ENCODE data around the gene CHI3L2.
A peak's percentile ranks its signal among the peaks of the same experiment; 100 is the strongest.

CHI3L2 gene

DNA sequence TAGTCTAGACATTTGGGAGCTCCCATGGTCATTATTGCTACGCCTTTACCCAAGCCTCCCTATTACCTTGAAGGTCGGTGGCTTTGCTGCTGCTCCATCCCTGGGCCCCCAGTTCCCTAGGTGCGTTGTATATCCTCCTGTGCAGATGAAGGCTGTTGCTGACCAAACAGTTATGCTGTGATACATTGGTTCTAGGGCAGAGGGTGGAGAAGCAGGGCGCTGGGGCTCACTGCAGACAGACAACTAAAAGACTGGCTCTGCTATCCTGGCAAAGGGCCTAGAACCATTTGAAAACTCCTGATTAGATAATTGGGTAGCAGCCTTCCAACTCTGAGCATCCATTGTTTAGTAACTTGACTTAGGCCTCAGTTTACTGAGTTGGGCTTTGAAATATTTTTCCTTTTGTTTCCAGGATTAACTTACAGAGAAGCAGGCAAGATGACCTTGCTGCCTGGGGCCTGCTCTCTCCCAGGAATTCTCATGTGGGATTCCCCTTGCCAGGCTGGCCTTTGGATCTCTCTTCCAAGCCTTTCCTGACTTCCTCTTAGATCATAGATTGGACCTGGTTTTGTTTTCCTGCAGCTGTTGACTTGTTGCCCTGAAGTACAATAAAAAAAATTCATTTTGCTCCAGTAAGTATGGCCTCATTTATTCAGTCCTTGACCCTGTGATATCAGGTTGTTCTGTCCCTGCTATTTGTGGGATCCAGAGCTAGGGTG is 15.5 kb downstream of the CHI3L2 start:
- H3K4me3 Mint-ChIP-seq: no peak overlapping the region
- H3K27ac Mint-ChIP-seq: no peak overlapping the region
- peaks cover 2% of the 10 kb centered on the region for H3K4me1 Mint-ChIP-seq (ENCODE audit: low read depth)
- no peaks in the 10 kb centered on the region for H3K9me3 Mint-ChIP-seq
- peaks cover 42% of the 10 kb centered on the region for H3K36me3 Mint-ChIP-seq (ENCODE audit: low read depth)
- no peaks in the 10 kb centered on the region for H3K27me3 Mint-ChIP-seq (ENCODE audit: low read depth)

DNA sequence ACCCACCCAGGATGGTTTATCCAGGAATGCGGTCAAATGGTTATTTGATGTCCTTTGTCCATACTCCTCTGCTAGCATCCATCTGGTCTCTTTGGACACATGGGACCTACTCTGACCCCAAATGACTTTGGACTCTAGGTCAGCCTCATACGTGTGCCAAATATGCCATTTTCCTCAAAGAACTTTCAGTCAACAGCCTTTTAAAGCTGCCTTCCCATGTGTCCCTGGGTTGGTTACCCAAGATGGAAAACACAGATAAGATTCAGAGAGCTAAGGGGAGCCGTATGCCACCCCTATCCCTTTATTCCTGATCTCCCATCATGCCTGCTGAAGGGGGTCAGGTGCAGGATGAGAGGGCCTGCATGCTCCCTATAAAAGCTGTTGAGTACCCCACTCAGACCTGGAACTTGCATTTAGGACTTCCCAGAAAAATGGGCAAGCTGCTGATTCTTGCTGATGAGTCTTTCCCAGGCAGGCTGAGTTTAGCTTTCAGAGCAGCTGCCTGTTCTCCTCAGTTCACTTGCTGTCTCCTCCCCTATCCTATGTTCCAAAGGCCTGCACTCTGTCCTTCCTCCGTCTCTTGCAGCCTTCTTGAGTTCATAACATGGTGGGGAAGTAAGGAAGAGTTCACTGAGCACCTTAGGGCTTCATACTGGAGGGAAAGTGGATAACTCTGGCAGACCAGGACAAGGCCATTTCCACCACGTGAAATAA is 19.8 kb downstream of the CHI3L2 start:
- Mint-ChIP-seq H3K9me3 (no peaks in the 10 kb centered on the region), H3K4me3 (no peak overlapping the region), H3K36me3 (ENCODE audit: low read depth) (peaks cover 8% of the 10 kb centered on the region), H3K4me1 (ENCODE audit: low read depth) (peaks cover 8% of the 10 kb centered on the region), H3K27ac (no peak overlapping the region), H3K27me3 (ENCODE audit: low read depth) (peaks cover 5% of the 10 kb centered on the region)

DNA sequence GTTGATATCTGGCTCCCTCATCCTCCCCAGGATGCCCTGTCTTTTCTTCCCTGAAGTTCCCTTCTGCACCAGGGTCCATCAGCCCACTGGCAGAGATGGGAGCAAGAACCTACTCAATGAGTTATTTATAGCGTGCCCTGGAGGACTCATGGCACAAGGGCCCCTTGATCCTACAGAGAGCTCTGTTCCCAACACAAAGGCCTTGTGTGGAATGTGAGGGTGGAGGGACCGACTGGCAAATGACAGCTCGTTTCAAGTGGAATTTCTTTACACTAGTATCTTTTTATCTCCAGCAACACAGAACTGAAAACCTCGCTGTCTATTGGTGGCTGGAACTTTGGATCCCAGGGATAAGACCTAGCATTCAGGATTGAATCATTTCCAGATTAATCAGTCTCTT is 22.4 kb downstream of the CHI3L2 start:
- Mint-ChIP-seq H3K36me3 (ENCODE audit: low read depth) (no peaks in the 10 kb centered on the region), H3K27ac (no peak overlapping the region), H3K27me3 (ENCODE audit: low read depth) (peaks cover 10% of the 10 kb centered on the region), H3K4me1 (ENCODE audit: low read depth) (peaks cover 8% of the 10 kb centered on the region), H3K4me3 (no peak overlapping the region), H3K9me3 (no peaks in the 10 kb centered on the region)

DNA sequence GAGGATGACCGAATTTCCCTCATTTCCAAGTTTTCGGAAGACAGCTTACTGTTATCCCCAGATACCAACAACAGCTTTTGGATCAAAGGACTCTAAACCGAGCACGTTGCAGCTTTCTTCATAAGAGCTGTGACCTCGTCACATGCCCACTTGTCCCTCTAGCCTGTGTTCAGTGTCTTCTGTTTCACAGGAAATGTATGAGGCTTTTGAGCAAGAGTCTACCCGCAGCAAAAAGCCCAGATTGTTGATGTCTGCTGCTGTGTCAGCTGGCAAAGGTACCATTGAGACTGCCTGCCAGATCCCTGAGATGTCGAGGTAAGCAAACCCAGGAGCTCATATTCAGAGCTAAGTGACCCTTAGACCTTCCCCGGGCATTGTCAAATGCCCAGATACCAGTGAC is 24.1 kb downstream of the CHI3L2 start:
- H3K9me3 Mint-ChIP-seq: no peaks in the 10 kb centered on the region
- peaks cover 16% of the 10 kb centered on the region for H3K27me3 Mint-ChIP-seq (ENCODE audit: low read depth)
- H3K27ac Mint-ChIP-seq: no peak overlapping the region
- H3K4me1 Mint-ChIP-seq (ENCODE audit: low read depth): peaks cover 8% of the 10 kb centered on the region
- H3K4me3 Mint-ChIP-seq: no peak overlapping the region
- H3K36me3 Mint-ChIP-seq (ENCODE audit: low read depth): no peaks in the 10 kb centered on the region

DNA sequence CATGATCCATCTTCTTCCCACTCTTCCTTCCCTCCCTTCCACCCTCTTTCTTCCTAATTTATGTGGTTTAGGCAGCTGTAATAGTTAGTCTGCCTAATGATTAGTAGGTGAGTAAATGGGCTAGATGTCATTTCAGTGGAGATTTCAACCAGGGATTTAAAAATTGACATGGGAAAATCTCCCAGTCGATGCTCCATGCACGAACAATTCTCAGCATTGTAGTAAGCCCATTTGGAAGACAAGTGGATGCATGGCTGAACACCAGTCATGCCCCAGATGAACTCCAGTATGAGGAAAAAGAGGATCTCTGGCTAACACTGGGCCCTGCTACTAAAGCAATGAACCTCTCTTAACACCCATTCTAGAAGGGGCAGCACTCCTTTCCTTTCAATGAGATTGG is 25.3 kb downstream of the CHI3L2 start:
- Mint-ChIP-seq H3K4me1 (ENCODE audit: low read depth) (peaks cover 8% of the 10 kb centered on the region), H3K27ac (no peak overlapping the region), H3K36me3 (ENCODE audit: low read depth) (no peaks in the 10 kb centered on the region), H3K9me3 (no peaks in the 10 kb centered on the region), H3K4me3 (no peak overlapping the region), H3K27me3 (ENCODE audit: low read depth) (peaks cover 16% of the 10 kb centered on the region)

DNA sequence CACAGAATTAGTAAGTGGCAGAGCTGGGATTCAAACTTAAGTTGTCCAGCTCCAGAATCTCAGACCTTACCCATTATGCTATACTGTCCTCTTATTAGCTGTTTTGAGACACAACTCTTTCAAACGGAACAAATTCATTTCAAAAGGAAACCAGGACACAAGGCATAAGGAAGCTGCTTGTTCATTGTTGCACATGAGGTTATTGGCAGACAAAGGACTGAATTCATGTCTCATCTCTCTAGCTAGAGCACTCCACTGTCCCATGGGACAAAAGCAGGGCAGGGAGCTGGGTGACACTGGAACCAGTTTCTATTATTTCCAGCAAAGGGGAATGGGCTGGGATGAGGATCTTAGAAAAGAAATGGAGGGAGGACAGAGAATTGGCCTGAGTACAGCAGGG is 26.4 kb downstream of the CHI3L2 start:
- H3K9me3 Mint-ChIP-seq: no peaks in the 10 kb centered on the region
- no peaks in the 10 kb centered on the region for H3K36me3 Mint-ChIP-seq (ENCODE audit: low read depth)
- no peak overlapping the region for H3K27ac Mint-ChIP-seq
- no peak overlapping the region for H3K4me3 Mint-ChIP-seq
- peaks cover 16% of the 10 kb centered on the region for H3K27me3 Mint-ChIP-seq (ENCODE audit: low read depth)
- H3K4me1 Mint-ChIP-seq (ENCODE audit: low read depth): peaks cover 8% of the 10 kb centered on the region

DNA sequence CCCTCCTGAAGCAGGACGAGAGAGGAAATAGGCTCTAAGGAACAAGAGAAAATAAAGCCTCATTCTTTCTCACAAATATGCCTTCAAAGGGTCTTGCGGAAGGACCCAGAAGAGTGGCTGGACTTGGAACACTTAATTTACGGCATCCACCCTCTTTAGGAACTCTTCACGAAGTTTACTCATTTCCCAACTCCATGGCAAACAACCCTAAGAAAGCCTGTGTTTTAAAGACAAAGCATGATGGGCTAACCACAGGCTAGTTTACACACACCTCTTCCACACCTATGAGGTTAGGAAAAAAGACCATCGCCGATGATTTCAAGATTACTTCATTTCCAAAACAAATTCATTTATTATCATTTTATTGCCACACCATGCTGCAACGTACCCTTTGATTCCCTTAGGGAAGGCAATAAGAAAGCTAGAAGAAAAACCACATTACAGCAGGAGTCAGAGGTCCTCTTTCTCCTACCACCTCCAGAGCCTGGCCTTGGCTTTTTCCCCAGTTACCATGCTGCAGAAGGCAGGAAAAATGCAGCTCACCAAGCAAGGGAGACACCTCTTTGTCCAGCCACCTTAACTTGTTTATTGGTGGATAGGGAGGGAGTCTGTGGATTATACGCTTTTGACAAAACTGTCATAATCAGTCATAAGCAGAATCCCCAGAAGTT is 29.6 kb downstream of the CHI3L2 start:
- no peaks in the 10 kb centered on the region for H3K4me1 Mint-ChIP-seq (ENCODE audit: low read depth)
- H3K27ac Mint-ChIP-seq: no peak overlapping the region

DNA sequence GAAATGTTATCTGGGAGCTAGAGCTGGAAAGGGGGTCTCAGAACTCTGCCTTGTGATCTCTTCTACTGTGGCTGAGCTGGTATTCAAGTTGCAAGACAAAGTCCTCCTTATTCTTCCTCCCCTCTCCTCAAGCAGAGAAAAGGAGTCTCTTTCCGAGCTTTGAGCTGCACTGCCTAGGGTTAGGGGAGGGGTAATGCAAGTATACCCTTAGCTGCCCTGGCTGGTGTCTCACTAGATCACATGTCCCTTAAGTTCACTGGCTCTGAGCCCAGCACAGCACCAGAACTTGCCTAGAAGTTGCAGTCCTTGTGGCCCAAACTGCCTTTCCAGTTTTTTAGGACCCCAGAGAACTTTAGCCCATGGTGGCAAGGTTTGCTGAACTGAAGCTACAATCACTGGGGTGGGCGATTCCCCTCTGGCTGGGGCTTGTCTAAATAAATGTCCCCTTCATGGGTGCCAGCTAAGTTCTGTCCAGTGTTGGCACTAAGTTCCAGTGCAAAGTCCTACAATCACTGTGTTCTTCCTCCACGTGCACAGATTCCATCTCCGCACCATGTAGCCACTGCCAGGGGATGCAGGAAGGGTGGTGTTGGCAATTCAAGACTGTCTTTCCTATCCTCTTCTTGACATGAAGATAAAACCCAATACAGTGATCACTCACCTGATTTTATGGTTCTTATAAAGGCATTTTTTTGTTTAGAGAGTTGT is 40.4 kb downstream of the CHI3L2 start:
- peaks cover 3% of the 10 kb centered on the region for H3K4me1 Mint-ChIP-seq (ENCODE audit: low read depth)
- peaks cover 14% of the 10 kb centered on the region for H3K9me3 Mint-ChIP-seq
- no peak overlapping the region for H3K4me3 Mint-ChIP-seq
- H3K27ac Mint-ChIP-seq: no peak overlapping the region
- peaks cover 5% of the 10 kb centered on the region for H3K36me3 Mint-ChIP-seq (ENCODE audit: low read depth)
- peaks cover 55% of the 10 kb centered on the region for H3K27me3 Mint-ChIP-seq (ENCODE audit: low read depth)

More for the DNA sequence above, 29.6 kb downstream of the CHI3L2 start:
- peaks cover 2% of the 10 kb centered on the region for H3K9me3 Mint-ChIP-seq
- peaks cover 21% of the 10 kb centered on the region for H3K27me3 Mint-ChIP-seq (ENCODE audit: low read depth)
- H3K36me3 Mint-ChIP-seq (ENCODE audit: low read depth): no peaks in the 10 kb centered on the region
- H3K4me3 Mint-ChIP-seq: no peak overlapping the region

DNA sequence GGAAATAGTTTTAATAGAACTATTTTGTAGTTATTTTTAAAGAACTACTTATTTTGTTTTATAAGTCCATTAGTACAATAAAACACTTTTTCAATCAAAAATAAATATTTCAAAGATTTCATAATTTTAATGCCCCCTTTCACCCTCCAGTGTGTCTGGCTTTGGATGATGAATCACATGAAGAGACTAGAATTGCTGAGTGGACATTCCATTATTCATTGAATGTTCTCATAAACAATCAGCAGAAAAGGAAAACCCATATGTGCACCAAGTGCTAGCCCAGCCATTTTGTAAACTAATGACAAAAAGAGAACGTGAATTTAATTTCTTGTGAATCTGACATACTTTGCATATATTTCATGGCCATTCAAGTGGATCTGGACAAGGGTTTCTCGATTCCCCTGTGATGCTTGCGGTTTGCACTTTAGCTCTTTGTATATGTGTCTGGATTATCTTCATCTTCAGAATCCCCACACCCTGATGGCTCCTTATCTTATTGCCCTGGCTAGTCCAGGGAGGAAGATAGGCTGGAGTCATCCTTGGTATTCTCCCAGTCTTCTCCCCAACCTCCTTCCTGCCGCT is 42.4 kb downstream of the CHI3L2 start:
- Mint-ChIP-seq H3K4me3 (no peak overlapping the region), H3K27me3 (ENCODE audit: low read depth) (peaks cover 44% of the 10 kb centered on the region), H3K9me3 (peaks cover 9% of the 10 kb centered on the region), H3K36me3 (ENCODE audit: low read depth) (peaks cover 5% of the 10 kb centered on the region), H3K4me1 (ENCODE audit: low read depth) (peaks cover 7% of the 10 kb centered on the region), H3K27ac (no peak overlapping the region)

DNA sequence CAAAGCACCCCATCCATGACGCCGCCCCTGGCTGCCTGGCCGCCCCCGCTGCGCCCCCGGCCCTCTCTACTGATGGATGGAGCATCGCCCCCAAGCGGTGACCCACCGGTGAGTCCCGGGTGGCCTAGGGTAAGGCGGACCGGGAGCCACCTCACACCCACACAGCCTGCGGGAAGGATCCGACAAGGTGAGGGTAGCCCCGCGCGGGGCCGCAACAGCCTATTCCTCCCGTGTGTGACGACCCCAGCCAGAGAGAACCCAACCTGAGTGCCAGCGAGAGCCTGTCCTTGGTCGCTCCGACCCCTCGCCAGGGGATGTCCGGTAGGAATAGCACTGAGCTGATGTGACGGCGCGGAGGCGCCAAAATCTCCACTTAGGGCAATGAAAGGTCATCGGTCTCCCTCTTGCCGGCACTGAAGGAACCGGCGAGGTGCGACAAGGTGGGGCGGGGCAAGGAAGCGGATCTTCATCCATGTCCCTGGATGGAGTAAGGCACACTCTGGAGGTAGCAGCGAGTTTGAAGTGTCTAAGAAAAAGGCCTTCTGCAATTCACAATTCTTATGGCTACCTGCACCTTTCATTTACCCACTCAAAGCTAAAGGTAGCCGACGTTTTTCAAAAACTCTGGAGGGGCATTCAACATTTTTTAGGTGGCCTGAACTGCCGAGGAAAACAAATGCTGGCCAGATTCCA is 43.4 kb downstream of the CHI3L2 start:
- Mint-ChIP-seq H3K27ac (no peak overlapping the region), H3K36me3 (ENCODE audit: low read depth) (peaks cover 5% of the 10 kb centered on the region)

DNA sequence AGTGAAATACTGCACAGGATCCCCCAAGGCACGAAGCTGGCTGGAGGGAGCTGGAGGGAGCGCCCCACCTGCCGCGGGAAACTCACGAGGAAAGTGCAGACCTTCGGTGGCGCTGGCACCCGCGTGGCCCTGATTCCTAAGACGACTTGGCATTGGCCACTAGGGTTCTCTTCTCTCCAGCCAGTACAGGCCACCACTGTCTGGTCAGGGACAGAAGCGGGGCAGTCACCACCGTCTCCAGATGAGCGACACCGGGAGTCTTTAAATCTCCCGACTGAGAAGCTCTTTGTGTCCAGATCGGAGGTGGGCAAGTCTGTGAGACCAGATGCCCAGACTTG is 43.9 kb downstream of the CHI3L2 start:
- H3K27me3 Mint-ChIP-seq (ENCODE audit: low read depth): peaks cover 36% of the 10 kb centered on the region
- H3K36me3 Mint-ChIP-seq (ENCODE audit: low read depth): peaks cover 5% of the 10 kb centered on the region
- no peak overlapping the region for H3K27ac Mint-ChIP-seq
- no peak overlapping the region for H3K4me3 Mint-ChIP-seq
- peaks cover 18% of the 10 kb centered on the region for H3K4me1 Mint-ChIP-seq (ENCODE audit: low read depth)
- H3K9me3 Mint-ChIP-seq: peaks cover 2% of the 10 kb centered on the region

More for the DNA sequence above, 43.4 kb downstream of the CHI3L2 start:
- H3K4me3 Mint-ChIP-seq: no peak overlapping the region
- H3K9me3 Mint-ChIP-seq: peaks cover 5% of the 10 kb centered on the region
- H3K4me1 Mint-ChIP-seq (ENCODE audit: low read depth): peaks cover 14% of the 10 kb centered on the region
- peaks cover 41% of the 10 kb centered on the region for H3K27me3 Mint-ChIP-seq (ENCODE audit: low read depth)

DNA sequence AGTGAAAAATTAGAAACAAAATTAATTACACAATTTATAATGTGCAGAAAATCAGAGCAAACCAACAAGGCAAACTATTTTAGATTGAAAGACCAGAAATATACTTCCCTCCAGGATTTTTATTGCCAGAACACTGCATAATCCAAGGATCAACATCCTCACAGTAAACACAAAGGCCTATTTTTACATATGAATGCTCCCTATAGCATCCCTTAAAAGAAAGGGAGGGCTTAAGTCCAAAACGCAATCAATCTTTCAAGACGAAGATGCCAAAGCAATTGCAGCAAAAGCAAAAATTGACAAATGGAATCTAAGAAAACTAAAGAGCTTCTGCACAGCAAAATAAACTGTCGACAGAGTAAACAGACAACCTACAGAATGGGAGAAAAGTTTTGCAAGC is 44.6 kb downstream of the CHI3L2 start:
- no peak overlapping the region for H3K27ac Mint-ChIP-seq
- peaks cover 7% of the 10 kb centered on the region for H3K9me3 Mint-ChIP-seq
- peaks cover 19% of the 10 kb centered on the region for H3K4me1 Mint-ChIP-seq (ENCODE audit: low read depth)
- H3K27me3 Mint-ChIP-seq (ENCODE audit: low read depth): peaks cover 31% of the 10 kb centered on the region
- H3K36me3 Mint-ChIP-seq (ENCODE audit: low read depth): peaks cover 5% of the 10 kb centered on the region
- no peak overlapping the region for H3K4me3 Mint-ChIP-seq

DNA sequence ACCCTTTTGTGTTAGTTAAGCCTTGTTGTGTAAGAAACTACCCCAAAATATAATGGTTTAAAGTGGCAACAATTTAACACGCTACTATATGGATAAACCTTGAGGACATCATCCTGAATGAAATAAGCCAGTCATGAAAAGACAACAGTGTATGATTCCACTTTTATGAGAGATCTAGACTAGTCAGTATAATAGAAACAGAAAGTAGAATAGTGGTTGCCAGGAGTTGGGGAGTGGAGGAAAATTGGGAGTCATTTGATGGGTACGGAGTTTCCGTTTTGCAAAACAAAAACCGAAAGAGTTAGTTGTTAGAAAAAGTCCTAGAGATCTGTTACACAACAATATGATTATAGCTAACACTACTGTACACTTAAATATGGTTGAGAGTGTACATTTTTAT is 47.1 kb downstream of the CHI3L2 start:
- H3K9me3 Mint-ChIP-seq: peaks cover 11% of the 10 kb centered on the region
- H3K27ac Mint-ChIP-seq: peak overlapping the region; percentile 26
- H3K4me3 Mint-ChIP-seq: no peak overlapping the region
- peaks cover 26% of the 10 kb centered on the region for H3K27me3 Mint-ChIP-seq (ENCODE audit: low read depth)
- peaks cover 23% of the 10 kb centered on the region for H3K4me1 Mint-ChIP-seq (ENCODE audit: low read depth)
- peaks cover 5% of the 10 kb centered on the region for H3K36me3 Mint-ChIP-seq (ENCODE audit: low read depth)

DNA sequence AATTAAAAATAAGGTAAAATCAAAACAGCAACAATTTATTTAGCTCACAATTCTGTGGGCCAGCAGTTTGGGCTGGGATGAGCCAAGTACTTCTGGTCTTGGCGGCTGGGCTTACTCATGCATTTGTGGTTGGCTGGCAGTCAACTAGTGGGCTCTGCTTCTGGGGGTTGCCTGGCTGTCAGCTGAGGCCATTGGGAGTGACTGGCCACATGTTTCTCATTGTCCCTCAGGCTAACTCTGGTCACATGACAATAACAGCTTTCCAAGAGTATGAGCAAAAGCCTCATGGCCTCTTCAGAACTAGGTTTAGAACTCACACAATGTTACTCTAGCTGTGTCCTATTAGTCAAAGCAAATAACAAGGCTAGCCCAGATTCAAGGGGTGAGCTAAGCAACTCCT is 47.6 kb downstream of the CHI3L2 start:
- H3K4me3 Mint-ChIP-seq: no peak overlapping the region
- peaks cover 23% of the 10 kb centered on the region for H3K4me1 Mint-ChIP-seq (ENCODE audit: low read depth)
- H3K27ac Mint-ChIP-seq: peak overlapping the region; percentile 67
- peaks cover 5% of the 10 kb centered on the region for H3K36me3 Mint-ChIP-seq (ENCODE audit: low read depth)
- H3K9me3 Mint-ChIP-seq: peaks cover 11% of the 10 kb centered on the region
- H3K27me3 Mint-ChIP-seq (ENCODE audit: low read depth): peaks cover 22% of the 10 kb centered on the region
